Uterus (tissue), 2 donors: ENCODE results near the gene NTRK2.

Experiments used
- POLR2A ChIP-seq, 2 donors: fragments of 450-650 bp; IDR thresholded peaks; one replicate each; pipeline ENCODE4 v1.6.1; 2016; ENCODE audit warnings: antibody characterized with exemption in 2 of 2, mild to moderate bottlenecking in 1 of 2, moderate library complexity in 1 of 2
- TF ChIP-seq, protein P1 (sequence below), 4 experiments: fragments of 200-600 bp in 2 of 4; fragments of 450-650 bp in 2 of 4; sonication (generic) in 2 of 4; IDR thresholded peaks; one replicate each; pipeline ENCODE4 v1.5.1; 2016 to 2019; ENCODE audit warnings: antibody characterized with exemption in 4 of 4, mild to moderate bottlenecking in 2 of 4, moderate library complexity in 1 of 4

- TF ChIP-seq, protein P1, sequence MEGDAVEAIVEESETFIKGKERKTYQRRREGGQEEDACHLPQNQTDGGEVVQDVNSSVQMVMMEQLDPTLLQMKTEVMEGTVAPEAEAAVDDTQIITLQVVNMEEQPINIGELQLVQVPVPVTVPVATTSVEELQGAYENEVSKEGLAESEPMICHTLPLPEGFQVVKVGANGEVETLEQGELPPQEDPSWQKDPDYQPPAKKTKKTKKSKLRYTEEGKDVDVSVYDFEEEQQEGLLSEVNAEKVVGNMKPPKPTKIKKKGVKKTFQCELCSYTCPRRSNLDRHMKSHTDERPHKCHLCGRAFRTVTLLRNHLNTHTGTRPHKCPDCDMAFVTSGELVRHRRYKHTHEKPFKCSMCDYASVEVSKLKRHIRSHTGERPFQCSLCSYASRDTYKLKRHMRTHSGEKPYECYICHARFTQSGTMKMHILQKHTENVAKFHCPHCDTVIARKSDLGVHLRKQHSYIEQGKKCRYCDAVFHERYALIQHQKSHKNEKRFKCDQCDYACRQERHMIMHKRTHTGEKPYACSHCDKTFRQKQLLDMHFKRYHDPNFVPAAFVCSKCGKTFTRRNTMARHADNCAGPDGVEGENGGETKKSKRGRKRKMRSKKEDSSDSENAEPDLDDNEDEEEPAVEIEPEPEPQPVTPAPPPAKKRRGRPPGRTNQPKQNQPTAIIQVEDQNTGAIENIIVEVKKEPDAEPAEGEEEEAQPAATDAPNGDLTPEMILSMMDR (IDR thresholded peaks at IDR 0.05): no peak
- no peak for TF ChIP-seq POLR2A (IDR thresholded peaks at IDR 0.05)
These were observed 329.1 kb downstream of the NTRK2 start for GRCh38 chr9:84998639-84999038.
